Heart right ventricle (tissue), 16 donors: ENCODE data around the gene SMAD7. TPM values are rescaled to one million over a fixed set of nuclear protein-coding genes. Genes with fewer than 3 reads are reported as not detected.
A peak's percentile ranks its signal among the peaks of the same experiment; 100 is the strongest.

ENCODE experiments used
- ATAC-seq, 8 donors: fragments of 200-7000 bp; cut with Tn5 transposase; one replicate each; pipeline ENCODE4 v1.9.1; 2020; ENCODE audit warnings: mild to moderate bottlenecking in 8 of 8, moderate library complexity in 8 of 8, moderate number of reproducible peaks in 1 of 8
- DNase-seq, 2 donors: peaks; one replicate each; pipeline ENCODE4 v3.0.0-alpha.2; 2020
- H3K27ac ChIP-seq, 10 donors: fragments of 200-600 bp; sonication (generic) in 2 of 10; one replicate each; pipeline versions ENCODE4 v1.5.0 to v1.8.0; 2020 to 2022; ENCODE audit warnings: mild to moderate bottlenecking in 3 of 10
- H3K27me3 ChIP-seq, 7 donors: fragments of 200-600 bp; one replicate each; pipeline ENCODE4 v1.8.0; 2021 to 2022; ENCODE audit warnings: mild to moderate bottlenecking in 2 of 7
- H3K36me3 ChIP-seq, 9 donors: fragments of 200-600 bp; sonication (generic) in 1 of 9; one replicate each; pipeline versions ENCODE4 v1.5.0 to v1.8.0; 2020 to 2022; ENCODE audit warnings: mild to moderate bottlenecking in 2 of 9
- H3K4me1 ChIP-seq, 9 donors: fragments of 200-600 bp; sonication (generic) in 1 of 9; one replicate each; pipeline versions ENCODE4 v1.5.0 to v1.8.0; 2020 to 2022; ENCODE audit warnings: mild to moderate bottlenecking in 4 of 9
- H3K4me3 ChIP-seq, 10 donors: fragments of 200-600 bp; sonication (generic) in 2 of 10; one replicate each; pipeline versions ENCODE4 v1.5.0 to v1.8.0; 2020 to 2022; ENCODE audit warnings: mild to moderate bottlenecking in 7 of 10, moderate library complexity in 2 of 10
- H3K9me3 ChIP-seq, 11 donors: fragments of 200-600 bp in 10 of 11; sonication (generic) in 2 of 11; one replicate each; pipeline versions ENCODE4 v1.5.0 to v1.8.0; 2013 to 2022; ENCODE audit warnings: mild to moderate bottlenecking in 2 of 11, control low read depth in 1 of 11, moderate library complexity in 1 of 11
- CTCF ChIP-seq, 9 donors: fragments of 200-600 bp; sonication (generic) in 2 of 9; IDR thresholded peaks; one replicate each; pipeline versions ENCODE4 v1.5.0 to v1.8.0; 2021 to 2022; ENCODE audit warnings: antibody characterized with exemption in 9 of 9, mild to moderate bottlenecking in 5 of 9, moderate library complexity in 1 of 9
- WGBS, 2 donors: extraction: QIAGEN DNeasy Blood & Tissue Kit; methylation state at CpG; one replicate each; pipeline ENCODE4 v1.1.7; 2013; ENCODE audit warnings: inconsistent platforms in 1 of 2; 5-methylcytosine and 5-hydroxymethylcytosine counted together
- intact Hi-C, 10 donors: fragments of 100-400 bp; cut with DNase I; formaldehyde crosslinking; loops; one replicate each; pipeline versions ENCODE4 v1.11.1 to v1.14.2; 2022
- polyA plus RNA-seq, 2 donors: library from polyadenylated mRNA; stranded (reverse); fragments of 200-250 nt; gene quantifications; one replicate each; pipeline ENCODE4 v1.2.3, GENCODE V29; 2013
- total RNA-seq, 10 donors: library from RNA; stranded (reverse); fragmentation: NEBNext Ultra II Directional in 3 of 10; extraction: Animal tissue kit (Norgen Biotek cat#: 25700) in 3 of 10; gene quantifications; one replicate each; pipeline versions ENCODE4 v1.2.1 to v1.2.4, GENCODE V29; 2021 to 2023
- donor health status: Arrhythmogenic right ventricular cardiomyopathy.
- donor health status: ischemic (EF 13 %, LVEDD 7.1; RV severe dilation, severe dysfunction).
- donor health status: healthy with polysubstance abuse.
- donor health status: DM: no; HTN: yes; CAD: no.
- donor health status: DM: no; HTN: no; CAD: no.
- donor health status: ischemic (EF 25% LVEDD 6.9; RV normal size, moderate dysfunction).
- donor health status: ischemic (EF 25% LVEDD 5.7; RV mildly dilated, moderate dysfunction).
- donor health status: healthy.
- donor health status: DM: yes; HTN: yes; CAD: no.
- donor health status: Ischemic cardiomyopathy.
- donor health status: ischemic (EF 35%, LVEDD 5.7; RV mildly dilated, moderate dysfunction).
- donor health status: nonischemic (EF 11% LVEDD 7.7; RV severe dilation, severe dysfunction).
- donor health status: DM: yes; HTN: yes; CAD: no.
- donor health status: PGD.
- donor health status: ischemic (EF 29% LVEDD 5.4; RV normal size, mild dysfunction).
- donor health status: nonischemic (EF 23%, LVEDD 6.1; RV moderate dilation, normal function).

Gene SMAD7
- total and polyA plus RNA-seq, 12 donors, result 6.7 to 28.6 (median 19.2) TPM

- no peak for DNase-seq
- H3K27me3 ChIP-seq, result no peaks in the 10 kb centered on the region
- peak overlapping the region in 9 of 10 donors; percentile 6 to 96 (median 92) for H3K4me3 ChIP-seq
- H3K4me1 ChIP-seq, result peaks cover 38 to 88% (median 85%) of the 10 kb centered on the region in 9 donors
- no peaks in the 10 kb centered on the region for H3K9me3 ChIP-seq
- peaks cover 0 to 70% (median 0%) of the 10 kb centered on the region in 9 donors for H3K36me3 ChIP-seq
- 62 to 63% methylated on average over 7 of the region's 7 CpGs for WGBS, 2 donors
- intact Hi-C loops, result loop anchor here in 7 of 10 donors (5.0 to 10.0 kb wide), 11 partner anchors 97 to 1758 kb away; no protein-coding TSS in a partner anchor
- no peak for TF ChIP-seq CTCF (IDR thresholded peaks at IDR 0.05)
- peak overlapping the region in 9 of 10 donors; percentile 34 to 99 (median 58) for H3K27ac ChIP-seq
- peak in 1 of 8 donors; percentile 32 for ATAC-seq
Measured at GRCh38 chr18:48944634-48945033, 6.1 kb downstream of the SMAD7 start.

DNA sequence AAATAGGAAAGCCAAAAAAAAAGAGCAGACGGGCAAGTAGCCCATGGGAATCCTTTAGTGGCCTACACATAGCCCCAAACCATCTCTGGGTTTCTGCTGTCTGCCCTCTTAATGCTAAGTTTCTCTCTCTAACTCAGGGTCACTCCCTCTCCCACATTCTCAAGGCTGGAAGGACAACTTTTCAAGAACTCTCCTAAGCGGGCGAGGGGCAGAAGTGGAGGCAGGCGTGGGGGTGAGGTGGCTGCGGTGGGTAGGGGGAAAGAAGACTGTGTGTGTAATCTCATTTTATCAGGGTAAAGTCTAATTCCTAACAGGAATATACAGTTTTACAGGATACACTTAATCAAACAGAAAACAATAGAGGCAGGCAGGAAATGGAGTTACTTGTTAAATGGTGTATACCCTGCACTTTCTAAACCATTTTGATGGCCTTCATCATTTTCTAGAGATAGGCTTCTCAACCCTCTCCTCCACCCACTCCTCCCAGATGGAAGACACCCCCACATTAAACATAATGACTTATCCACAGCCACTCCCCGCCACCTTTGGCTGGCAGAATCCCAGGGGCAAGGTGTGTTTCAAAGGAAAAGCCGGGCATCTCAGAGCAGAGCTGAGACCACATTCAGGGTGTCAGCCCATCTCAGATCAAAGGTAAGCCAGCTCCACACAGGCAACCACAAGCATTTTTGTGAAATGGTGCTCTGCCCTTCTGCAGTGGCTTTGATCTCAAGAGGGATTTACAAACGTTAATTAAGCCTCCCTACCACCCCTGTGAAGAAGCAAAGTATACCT is 6.8 kb downstream of the SMAD7 start:
- no peak for ATAC-seq
- 72 to 74% methylated on average over 8 of the region's 8 CpGs for WGBS, 2 donors
- H3K27me3 ChIP-seq, result no peaks in the 10 kb centered on the region
- H3K27ac ChIP-seq, result peak overlapping the region in 9 of 10 donors; percentile 34 to 99 (median 58)
- H3K9me3 ChIP-seq, result no peaks in the 10 kb centered on the region
- peak overlapping the region in 7 of 10 donors; percentile 14 to 96 (median 92) for H3K4me3 ChIP-seq
- TF ChIP-seq CTCF (IDR thresholded peaks at IDR 0.05), result no peak
- peaks cover 42 to 95% (median 92%) of the 10 kb centered on the region in 9 donors for H3K4me1 ChIP-seq
- peaks cover 0 to 70% (median 0%) of the 10 kb centered on the region in 9 donors for H3K36me3 ChIP-seq
- intact Hi-C loops, result loop anchor here in 7 of 10 donors (5.0 to 10.0 kb wide), 9 partner anchors 97 to 1758 kb away; no protein-coding TSS in a partner anchor
- no peak for DNase-seq

DNA sequence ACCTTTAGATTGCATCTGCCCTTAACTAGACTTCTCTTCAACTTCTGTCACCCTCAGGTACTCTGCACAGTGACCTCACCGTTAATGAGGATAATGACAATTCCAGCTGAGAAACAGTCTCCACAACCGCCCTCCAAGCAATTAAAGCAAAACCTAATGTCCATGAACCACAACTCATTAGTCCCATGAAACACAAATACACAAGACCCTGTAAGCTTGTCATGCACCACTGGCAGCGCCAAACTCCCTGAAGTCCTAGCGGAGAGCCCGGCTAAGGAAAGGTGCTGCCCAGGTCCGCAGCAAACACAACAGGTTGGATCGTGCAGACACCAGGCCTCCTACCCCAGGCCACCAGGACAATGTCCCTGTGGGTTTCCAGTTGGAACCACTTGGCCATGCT is 7.4 kb downstream of the SMAD7 start:
- Histone ChIP-seq H3K36me3 (peaks cover 0 to 70% (median 0%) of the 10 kb centered on the region in 9 donors), H3K9me3 (no peaks in the 10 kb centered on the region), H3K27ac (peak overlapping the region in 9 of 10 donors; percentile 16 to 99 (median 47)), H3K4me3 (peak overlapping the region in 7 of 10 donors; percentile 15 to 96 (median 92)), H3K4me1 (peaks cover 47 to 100% (median 98%) of the 10 kb centered on the region in 9 donors), H3K27me3 (no peaks in the 10 kb centered on the region)
- ATAC-seq (no peak), DNase-seq (no peak)
- TF ChIP-seq CTCF (IDR thresholded peaks at IDR 0.05), result no peak
- intact Hi-C loops, result loop anchor here in 7 of 10 donors (5.0 to 10.0 kb wide), 9 partner anchors 96 to 1759 kb away; no protein-coding TSS in a partner anchor
- 63 to 74% methylated on average over 7 of the region's 7 CpGs for WGBS, 2 donors

DNA sequence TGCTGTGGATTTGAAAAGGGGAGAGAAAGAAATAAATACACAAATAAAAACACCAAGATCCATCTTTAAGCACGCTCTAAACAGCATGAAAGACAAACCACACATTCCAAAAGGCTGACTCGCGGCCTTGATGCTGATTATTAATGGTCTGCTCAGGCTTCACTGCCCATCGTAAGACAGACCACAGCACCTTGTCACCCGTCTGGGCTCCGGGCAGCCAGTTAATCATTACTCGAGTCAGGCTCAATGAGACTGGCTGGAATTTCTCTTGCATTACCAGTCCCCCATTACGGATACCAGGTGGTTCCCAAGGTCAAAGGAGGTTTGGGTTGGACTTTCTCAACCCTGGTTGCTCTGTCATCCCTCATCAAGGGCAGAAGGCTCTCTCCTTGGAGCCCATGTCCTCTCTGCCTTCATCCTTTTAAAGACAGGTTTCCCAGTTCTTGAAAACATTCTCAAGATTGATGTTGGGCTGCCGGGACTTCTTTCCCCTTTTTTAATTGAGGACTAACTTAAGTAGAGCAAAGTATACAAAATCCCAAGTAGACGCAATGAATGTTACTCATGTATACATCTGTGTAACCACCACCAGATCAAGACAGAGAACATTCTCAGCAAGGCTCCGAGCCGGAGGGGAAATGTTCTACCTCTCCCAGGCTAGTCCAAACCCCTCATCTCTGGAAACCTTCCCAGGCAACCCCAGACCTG is 8.1 kb downstream of the SMAD7 start:
- DNase-seq (no peak), ATAC-seq (no peak)

More for the DNA sequence above, 8.1 kb downstream of the SMAD7 start:
- Histone ChIP-seq H3K36me3 (peaks cover 0 to 73% (median 0%) of the 10 kb centered on the region in 9 donors), H3K27ac (peak overlapping the region in 9 of 10 donors; percentile 16 to 99 (median 46)), H3K4me1 (peaks cover 53 to 100% (median 100%) of the 10 kb centered on the region in 9 donors), H3K27me3 (no peaks in the 10 kb centered on the region), H3K9me3 (no peaks in the 10 kb centered on the region), H3K4me3 (peak overlapping the region in 7 of 10 donors; percentile 6 to 96 (median 92))
- intact Hi-C loops, result loop anchor here in 7 of 10 donors (5.0 to 10.0 kb wide), 9 partner anchors 95 to 1760 kb away; no protein-coding TSS in a partner anchor
- no peak for TF ChIP-seq CTCF (IDR thresholded peaks at IDR 0.05)
- 63 to 68% methylated on average over 12 of the region's 12 CpGs for WGBS, 2 donors
